ENCODE measurements around the gene NRG3.

DNA sequence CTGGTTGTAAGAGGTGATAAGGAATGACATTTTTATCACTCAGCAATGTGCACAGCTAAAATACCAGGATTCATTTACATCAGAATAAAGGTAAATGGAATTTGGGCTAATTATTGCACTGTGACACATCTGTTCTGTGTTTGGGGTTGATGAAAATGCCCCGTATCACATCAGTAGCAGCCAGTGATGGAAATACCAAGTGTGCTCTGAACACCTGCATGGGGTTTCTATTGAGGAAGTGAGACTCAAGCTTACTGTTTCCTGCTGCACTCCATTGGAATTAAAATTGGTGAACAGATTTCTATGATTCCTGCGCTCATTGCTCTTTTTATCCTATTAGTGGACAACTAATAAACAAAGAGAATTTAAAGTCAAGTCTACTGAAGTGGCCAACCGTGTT lies 296.9 kb downstream of the NRG3 start:
- no peak for TF ChIP-seq CTCF (IDR thresholded peaks at IDR 0.05)
- no peak for TF ChIP-seq POLR2AphosphoS5 (IDR thresholded peaks at IDR 0.05)
- TF ChIP-seq POLR2A (IDR thresholded peaks at IDR 0.05; ENCODE audit: low read depth), result no peak

Measured in esophagus muscularis mucosa (tissue), 3 donors.